ENCODE data around the gene PSMF1.

PSMF1 gene

GRCh38 chr20:1166948-1167720, 48.7 kb downstream of the PSMF1 start:
- no peak for DNase-seq

GRCh38 chr20:1169224-1169623, 50.8 kb downstream of the PSMF1 start:
- no peak for DNase-seq

DNA sequence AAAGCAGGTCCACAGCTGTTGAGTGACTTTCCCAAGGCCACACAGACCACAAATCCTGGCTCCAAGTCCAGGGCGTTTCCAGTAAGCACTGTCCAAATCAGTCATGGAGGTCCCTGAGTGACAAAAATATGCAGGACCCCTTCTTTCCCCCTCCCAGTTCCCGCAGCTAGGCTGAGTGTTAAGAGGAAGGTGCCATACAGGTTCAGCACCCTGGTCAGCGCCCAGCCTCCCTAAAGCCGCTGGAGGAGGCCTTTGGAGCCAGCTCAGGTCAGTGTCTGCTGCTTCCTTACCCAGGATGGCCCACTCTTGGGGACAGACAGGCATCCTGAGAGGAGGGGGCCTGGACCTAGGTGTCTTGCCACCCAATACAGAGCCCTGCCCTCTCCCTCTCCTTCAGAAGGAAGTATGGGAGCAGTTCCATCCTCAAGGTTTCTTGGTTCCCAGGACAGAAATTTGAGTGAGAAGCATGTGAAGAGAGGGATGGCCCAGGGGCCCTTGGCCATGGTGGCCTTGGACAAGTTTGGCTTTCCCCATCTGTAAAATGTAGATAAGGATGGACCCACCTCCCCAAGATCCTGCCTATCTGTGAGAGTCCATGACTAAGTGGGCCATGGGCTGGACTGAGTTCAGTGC, 53.2 kb downstream of the PSMF1 start:
- DNase-seq, result peak; percentile 52

GRCh38 chr20:1173698-1174097, 55.3 kb downstream of the PSMF1 start:
- DNase-seq, result no peak

- DNase-seq, result no peak
Observed at GRCh38 chr20:1174787-1175186, 56.4 kb downstream of the PSMF1 start.

DNA sequence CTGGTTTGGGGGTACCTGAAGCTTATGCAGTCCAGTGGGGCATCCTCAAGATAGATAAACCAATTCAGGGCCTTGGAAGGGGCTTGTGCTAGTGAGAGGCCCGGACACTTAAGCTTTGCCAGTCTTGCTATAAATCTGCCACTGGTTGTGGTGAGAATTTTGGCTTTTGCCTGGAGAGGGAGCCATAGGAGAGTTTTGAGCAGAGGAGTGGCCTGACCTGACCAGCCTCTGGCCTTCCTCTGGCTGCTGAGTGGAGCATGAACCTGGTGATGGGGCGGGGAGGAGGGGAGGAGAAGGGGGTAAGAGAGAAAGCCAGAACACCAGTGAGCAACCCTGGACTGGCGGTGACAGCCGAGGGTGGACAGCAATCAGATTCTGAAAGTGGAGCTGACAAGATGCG, 59.3 kb downstream of the PSMF1 start:
- DNase-seq, result no peak

GRCh38 chr20:1178103-1178502, 59.7 kb downstream of the PSMF1 start:
- DNase-seq, result no peak

DNA sequence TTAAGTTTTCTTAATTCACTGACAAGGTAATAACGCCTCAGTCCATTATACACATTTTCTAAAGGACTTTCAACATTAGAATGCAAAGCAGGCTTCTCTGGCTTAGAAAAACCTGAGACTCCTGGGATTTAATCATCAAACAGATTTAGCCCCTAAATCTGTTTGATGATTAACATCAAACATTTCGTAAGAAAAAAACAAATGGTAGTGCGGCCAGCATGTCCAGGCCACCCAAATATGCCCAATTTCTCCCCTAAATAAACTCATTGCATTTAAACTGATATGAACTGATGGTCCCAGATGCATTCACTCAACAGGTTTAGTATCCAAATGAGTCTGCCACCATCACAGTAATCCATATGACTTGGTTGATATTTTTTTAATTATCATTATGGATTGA, 60.2 kb downstream of the PSMF1 start:
- no peak for DNase-seq

- DNase-seq, result no peak
Observed at GRCh38 chr20:1180949-1181348, 62.5 kb downstream of the PSMF1 start.

GRCh38 chr20:1182106-1182505, 63.7 kb downstream of the PSMF1 start:
- DNase-seq, result no peak

DNA sequence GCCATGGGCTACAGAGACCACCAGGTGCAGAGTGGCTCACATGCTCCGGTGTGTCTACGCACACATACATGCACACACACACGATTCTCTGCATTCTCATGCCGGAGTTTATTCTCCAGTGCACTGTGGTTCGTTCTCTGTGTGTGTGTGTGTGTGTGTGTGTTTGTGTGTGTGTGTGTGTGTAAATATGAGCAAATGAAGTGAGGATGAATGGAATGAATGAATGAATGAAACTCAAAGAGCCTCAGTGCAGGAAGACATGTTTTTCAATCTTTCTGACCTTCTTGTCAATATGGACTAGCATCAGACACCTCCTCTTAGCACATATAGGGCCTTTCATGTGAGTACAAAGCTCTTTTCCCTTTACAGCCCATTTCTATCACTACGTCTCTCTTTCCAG, 64.8 kb downstream of the PSMF1 start:
- DNase-seq, result no peak

- DNase-seq, result no peak
Observed at GRCh38 chr20:1184260-1184637, 65.8 kb downstream of the PSMF1 start.

GRCh38 chr20:1184638-1185315, 66.4 kb downstream of the PSMF1 start, which contains the start of gene TMEM74B:
TSS of gene TMEM74B (minus strand) at chr20:1184981. CDS start at chr20:1183801, 1,180 bp downstream.
- no peak for DNase-seq

GRCh38 chr20:1185316-1185741, 66.9 kb downstream of the PSMF1 start:
- no peak for DNase-seq

- peak; percentile 31 for DNase-seq
Observed at GRCh38 chr20:1185790-1186334, 67.5 kb downstream of the PSMF1 start.

GRCh38 chr20:1186367-1186991, 68.1 kb downstream of the PSMF1 start:
- no peak for DNase-seq

GRCh38 chr20:1187605-1188171, 69.3 kb downstream of the PSMF1 start:
- DNase-seq, result no peak

- no peak for DNase-seq
Observed at GRCh38 chr20:1188347-1188746, 69.9 kb downstream of the PSMF1 start.

GRCh38 chr20:1189827-1190226, 71.4 kb downstream of the PSMF1 start:
- no peak for DNase-seq

DNA sequence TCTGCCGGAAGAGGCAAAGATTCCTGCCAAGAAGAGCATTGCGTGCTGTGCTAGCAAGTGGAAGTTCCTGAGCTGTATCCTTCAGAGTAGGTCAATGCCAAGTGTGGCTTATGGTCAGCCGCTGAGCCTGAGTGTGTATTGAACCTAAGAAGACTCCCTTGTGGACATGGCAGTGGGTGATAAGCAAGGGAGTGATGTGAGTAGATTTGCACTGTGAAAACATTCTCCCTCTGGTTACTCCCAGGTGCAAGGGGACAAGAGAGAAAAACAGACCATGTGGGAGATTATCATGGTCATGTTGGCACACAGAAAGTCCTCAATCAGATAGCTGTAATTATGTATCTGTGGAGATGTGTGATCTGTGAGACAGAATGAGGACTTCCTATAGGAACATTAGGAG, 72.4 kb downstream of the PSMF1 start:
- DNase-seq, result no peak

DNA sequence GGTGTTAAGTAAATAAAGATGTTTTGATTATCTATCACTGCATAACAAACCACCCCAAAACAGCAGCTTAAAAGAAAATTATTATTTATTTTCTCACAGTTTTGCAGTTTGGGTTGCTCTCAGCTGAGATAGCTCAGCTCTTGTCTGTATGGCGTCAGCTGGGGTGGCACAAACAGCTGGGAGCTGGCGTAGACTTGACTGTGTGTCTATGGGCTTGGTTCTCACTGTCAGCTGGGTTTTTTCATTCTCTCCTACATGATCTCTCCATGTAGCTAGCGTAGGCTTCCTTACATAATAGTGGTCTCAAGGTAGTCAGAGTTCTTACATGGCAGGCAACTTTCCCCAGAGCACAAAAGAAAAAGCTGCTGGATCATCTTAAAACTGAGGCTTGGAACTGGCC, 72.9 kb downstream of the PSMF1 start:
- DNase-seq, result no peak

GRCh38 chr20:1195226-1195625, 76.8 kb downstream of the PSMF1 start:
- no peak for DNase-seq

- no peak for DNase-seq
Observed at GRCh38 chr20:1196634-1197033, 78.2 kb downstream of the PSMF1 start.
